Vagina (tissue), 2 donors: Measurements from ENCODE around the gene PDCD10.

Experiments used
- POLR2A ChIP-seq, 2 donors: fragments of 450-650 bp; IDR thresholded peaks; one replicate each; pipeline ENCODE4 v1.6.1; 2017; ENCODE audit warnings: antibody characterized with exemption in 2 of 2, mild to moderate bottlenecking in 2 of 2, moderate library complexity in 2 of 2
- TF ChIP-seq, protein P1 (sequence below), 3 experiments: fragments of 450-650 bp in 2 of 3; fragments of 200-600 bp in 1 of 3; sonication (generic) in 1 of 3; IDR thresholded peaks; one replicate each; pipeline ENCODE4 v1.5.1; 2017 to 2019; ENCODE audit warnings: antibody characterized with exemption in 3 of 3, mild to moderate bottlenecking in 2 of 3, moderate library complexity in 2 of 3

DNA sequence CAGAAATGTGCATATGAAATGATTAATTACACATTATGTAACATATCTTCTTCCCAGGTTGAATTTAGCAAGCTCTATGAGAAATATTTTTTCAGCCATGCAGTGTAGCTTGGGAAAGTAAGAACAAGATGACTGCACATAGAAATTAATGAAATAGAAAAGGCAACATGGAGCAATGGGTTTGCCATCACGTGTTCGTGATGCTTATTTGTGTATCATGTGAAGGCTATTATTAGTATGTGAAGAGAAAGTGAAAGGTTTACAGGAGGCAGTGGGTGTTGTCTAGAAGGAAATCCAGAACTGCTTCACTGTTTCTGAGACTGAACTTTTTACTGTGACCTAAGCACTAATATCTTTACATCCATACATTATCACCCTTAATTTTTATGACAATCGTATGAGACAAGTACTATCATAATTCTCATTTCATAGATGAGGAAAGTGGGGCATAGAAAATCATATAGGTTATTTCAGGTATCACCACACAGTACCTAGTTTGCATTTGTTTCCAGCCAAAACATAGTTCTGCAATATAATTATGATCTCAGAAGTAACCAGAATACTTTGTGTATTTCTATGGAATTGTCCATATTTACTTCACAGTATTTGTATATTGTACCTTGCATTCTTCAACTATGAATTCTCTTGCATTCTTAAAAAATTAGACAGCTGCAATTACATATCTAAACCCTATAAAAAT is 15.7 kb upstream of the PDCD10 start:
- TF ChIP-seq, protein P1, sequence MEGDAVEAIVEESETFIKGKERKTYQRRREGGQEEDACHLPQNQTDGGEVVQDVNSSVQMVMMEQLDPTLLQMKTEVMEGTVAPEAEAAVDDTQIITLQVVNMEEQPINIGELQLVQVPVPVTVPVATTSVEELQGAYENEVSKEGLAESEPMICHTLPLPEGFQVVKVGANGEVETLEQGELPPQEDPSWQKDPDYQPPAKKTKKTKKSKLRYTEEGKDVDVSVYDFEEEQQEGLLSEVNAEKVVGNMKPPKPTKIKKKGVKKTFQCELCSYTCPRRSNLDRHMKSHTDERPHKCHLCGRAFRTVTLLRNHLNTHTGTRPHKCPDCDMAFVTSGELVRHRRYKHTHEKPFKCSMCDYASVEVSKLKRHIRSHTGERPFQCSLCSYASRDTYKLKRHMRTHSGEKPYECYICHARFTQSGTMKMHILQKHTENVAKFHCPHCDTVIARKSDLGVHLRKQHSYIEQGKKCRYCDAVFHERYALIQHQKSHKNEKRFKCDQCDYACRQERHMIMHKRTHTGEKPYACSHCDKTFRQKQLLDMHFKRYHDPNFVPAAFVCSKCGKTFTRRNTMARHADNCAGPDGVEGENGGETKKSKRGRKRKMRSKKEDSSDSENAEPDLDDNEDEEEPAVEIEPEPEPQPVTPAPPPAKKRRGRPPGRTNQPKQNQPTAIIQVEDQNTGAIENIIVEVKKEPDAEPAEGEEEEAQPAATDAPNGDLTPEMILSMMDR (IDR thresholded peaks at IDR 0.05) = no peak
- no peak for TF ChIP-seq POLR2A (IDR thresholded peaks at IDR 0.05)
